H1 (cell line): Measurements from ENCODE around the gene GRID2. TPM values are rescaled to one million over a fixed set of nuclear protein-coding genes. Genes with fewer than 3 reads are reported as not detected.

Source experiments
- CTCF ChIA-PET: fragments of 300-600 bp; sonication (Branson Sonifier 250); formaldehyde crosslinking; loops from one replicate; lab custom pipeline; 2021; ENCODE audit not compliant: partially characterized antibody; lab: Charles Lee
- POLR2A ChIA-PET: fragments of 300-600 bp; sonication (Branson Sonifier 250); formaldehyde crosslinking; loops from one replicate; lab custom pipeline; 2021; ENCODE audit warnings: inconsistent platforms; ENCODE audit not compliant: partially characterized antibody; lab: Charles Lee
- DNase-seq, 2 experiments: peaks; one replicate each; pipeline versions ENCODE4 v3.0.0 to v3.0.0-alpha.2; 2010 to 2022; ENCODE audit warnings: low spot score in 2 of 2, low read depth in 1 of 2, mixed read lengths in 1 of 2
- FAIRE-seq: peaks from 2 replicates; lab custom pipeline; 2011; peaks lifted over from hg19 to GRCh38; lab: Jason Lieb, UNC
- H2AFZ ChIP-seq: 2 replicates; pipeline ENCODE4 v1.8.1; 2012; ENCODE audit warnings: low read length, inconsistent platforms
- H2AK5ac ChIP-seq: 2 replicates; pipeline ENCODE4 v1.6.1; 2013; ENCODE audit warnings: low read depth, low read length
- H2BK120ac ChIP-seq: replicated peaks from 2 replicates; pipeline ENCODE3; 2013; ENCODE audit warnings: low read depth, low read length, inconsistent platforms
- H2BK12ac ChIP-seq: 2 replicates; pipeline ENCODE4 v1.6.1; 2013; ENCODE audit warnings: low read depth, low read length
- H2BK15ac ChIP-seq: 2 replicates; pipeline ENCODE4 v1.6.1; 2013; ENCODE audit warnings: low read length
- H2BK20ac ChIP-seq: 2 replicates; pipeline ENCODE4 v1.6.1; 2013; ENCODE audit warnings: low read length
- H2BK5ac ChIP-seq: 2 replicates; pipeline ENCODE4 v1.6.1; 2013; ENCODE audit warnings: low read depth, low read length
- H3K14ac ChIP-seq: 2 replicates; pipeline ENCODE4 v1.6.1; 2013; ENCODE audit warnings: inconsistent platforms; ENCODE audit not compliant: insufficient read length
- H3K18ac ChIP-seq: 2 replicates; pipeline ENCODE4 v1.6.1; 2013; ENCODE audit warnings: low read length; ENCODE audit errors: extremely low read depth
- H3K23ac ChIP-seq: 2 replicates; pipeline ENCODE4 v1.6.1; 2013; ENCODE audit warnings: inconsistent platforms; ENCODE audit not compliant: insufficient read length
- H3K23me2 ChIP-seq: 2 replicates; pipeline ENCODE4 v1.6.1; 2013; ENCODE audit warnings: low read depth, low read length
- H3K27ac ChIP-seq: 2 replicates; pipeline ENCODE4 v1.6.1; 2011; ENCODE audit warnings: low read depth, low read length, inconsistent platforms
- H3K27me3 ChIP-seq, 4 experiments: replicated peaks in 1 of 4; 1 replicate in 1 of 4; 2 replicates in 3 of 4; pipeline versions ENCODE4 v1.6.1 to v1.8.1; 2011 to 2013; ENCODE audit warnings: low read length in 3 of 4, mild to moderate bottlenecking in 3 of 4, inconsistent platforms in 2 of 4, mixed read lengths in 2 of 4, moderate library complexity in 1 of 4; ENCODE audit not compliant: control insufficient read depth in 3 of 4, insufficient read depth in 3 of 4; ENCODE audit errors: extremely low read depth in 1 of 4
- H3K36me3 ChIP-seq, 4 experiments: 2 replicates each; pipeline versions ENCODE4 v1.6.1 to v1.8.1; 2011 to 2013; ENCODE audit warnings: mild to moderate bottlenecking in 4 of 4, low read length in 3 of 4, moderate library complexity in 2 of 4, control low read depth in 1 of 4, inconsistent platforms in 1 of 4; ENCODE audit not compliant: insufficient read depth in 4 of 4, control insufficient read depth in 2 of 4
- H3K4ac ChIP-seq: replicated peaks from 2 replicates; pipeline ENCODE3; 2013; ENCODE audit warnings: low read length, low read depth, mixed read lengths, inconsistent platforms; ENCODE audit not compliant: insufficient read length
- H3K4me1 ChIP-seq, 4 experiments: replicated peaks in 1 of 4; 1 replicate in 1 of 4; 2 replicates in 3 of 4; pipeline versions ENCODE4 v1.6.1 to v1.8.1; 2011 to 2013; ENCODE audit warnings: low read length in 3 of 4, inconsistent platforms in 2 of 4, mixed read lengths in 1 of 4; ENCODE audit not compliant: insufficient read depth in 4 of 4, control insufficient read depth in 3 of 4
- H3K4me2 ChIP-seq, 2 experiments: 2 replicates each; pipeline versions ENCODE4 v1.6.1 to v1.8.1; 2011 to 2013; ENCODE audit warnings: low read depth in 2 of 2, low read length in 2 of 2, control low read depth in 1 of 2, inconsistent platforms in 1 of 2, mild to moderate bottlenecking in 1 of 2; ENCODE audit not compliant: insufficient read depth in 1 of 2
- H3K4me3 ChIP-seq, 4 experiments: fragments of 200-600, 300-600 bp in 1 of 4; sonication (generic), shearing (Covaris generic), sonication (Bioruptor Twin) in 1 of 4; 2 replicates each; pipeline versions ENCODE4 v1.5.1 to v1.8.1; 2011 to 2016; ENCODE audit warnings: low read length in 4 of 4, low read depth in 3 of 4, control low read depth in 2 of 4, inconsistent platforms in 2 of 4, mild to moderate bottlenecking in 2 of 4, mixed read lengths in 1 of 4, moderate library complexity in 1 of 4; ENCODE audit not compliant: insufficient read depth in 2 of 4; ENCODE audit errors: extremely low read depth in 1 of 4
- H3K56ac ChIP-seq: replicated peaks from 2 replicates; pipeline ENCODE3; 2013; ENCODE audit warnings: low read depth, mild to moderate bottlenecking, mixed read lengths, low read length, inconsistent platforms; ENCODE audit not compliant: insufficient read length
- H3K79me1 ChIP-seq: 2 replicates; pipeline ENCODE4 v1.6.1; 2013; ENCODE audit warnings: low read depth, low read length, control low read depth
- H3K79me2 ChIP-seq, 2 experiments: 2 replicates each; pipeline versions ENCODE4 v1.6.1 to v1.8.1; 2012 to 2013; ENCODE audit warnings: low read length in 2 of 2, mild to moderate bottlenecking in 2 of 2, inconsistent platforms in 1 of 2; ENCODE audit not compliant: insufficient read depth in 2 of 2, control insufficient read depth in 1 of 2
- H3K9ac ChIP-seq, 4 experiments: replicated peaks in 1 of 4; 1 replicate in 1 of 4; 2 replicates in 3 of 4; pipeline versions ENCODE4 v1.6.1 to v1.8.1; 2011 to 2013; ENCODE audit warnings: low read depth in 3 of 4, low read length in 3 of 4, control low read depth in 2 of 4, mild to moderate bottlenecking in 2 of 4, moderate library complexity in 2 of 4, inconsistent platforms in 1 of 4; ENCODE audit errors: extremely low read depth in 1 of 4
- H3K9me3 ChIP-seq, 2 experiments: 2 replicates each; pipeline versions ENCODE4 v1.6.1 to v1.8.1; 2012 to 2013; ENCODE audit warnings: mild to moderate bottlenecking in 2 of 2, moderate library complexity in 2 of 2, control low read depth in 1 of 2, inconsistent platforms in 1 of 2, low read depth in 1 of 2, low read length in 1 of 2, mixed read lengths in 1 of 2; ENCODE audit not compliant: insufficient read depth in 2 of 2
- H4K20me1 ChIP-seq, 2 experiments: replicated peaks in 1 of 2; 2 replicates each; pipeline versions ENCODE3 to v1.8.1; 2011 to 2013; ENCODE audit warnings: inconsistent platforms in 2 of 2, low read length in 2 of 2, mild to moderate bottlenecking in 1 of 2; ENCODE audit not compliant: insufficient read depth in 2 of 2, control insufficient read depth in 1 of 2
- H4K5ac ChIP-seq: 2 replicates; pipeline ENCODE4 v1.6.1; 2013; ENCODE audit warnings: low read length, low read depth, mixed read lengths, inconsistent platforms; ENCODE audit not compliant: insufficient read length
- H4K8ac ChIP-seq: 2 replicates; pipeline ENCODE4 v1.8.0; 2013; ENCODE audit warnings: mild to moderate bottlenecking, moderate library complexity, low read length, inconsistent platforms; ENCODE audit not compliant: insufficient read depth; ENCODE audit errors: extremely low read depth
- H4K91ac ChIP-seq: replicated peaks from 2 replicates; pipeline ENCODE3; 2013; ENCODE audit warnings: low read length, mixed read lengths, inconsistent platforms; ENCODE audit not compliant: insufficient read length
- EZH2 ChIP-seq: fragments of 200-600 bp; sonication (generic); IDR thresholded peaks from 2 replicates; pipeline ENCODE4 v1.7.1; 2012; ENCODE audit warnings: low read depth, mild to moderate bottlenecking, moderate library complexity, low read length, inconsistent platforms; ENCODE audit not compliant: severe bottlenecking
- GTF2F1 ChIP-seq: IDR thresholded peaks from 2 replicates; pipeline ENCODE4 v1.6.1; 2012; ENCODE audit warnings: low read depth, low read length, improper control_type of control experiment, borderline replicate concordance
- KDM1A ChIP-seq: fragments of 200-600, 300-600 bp; sonication (generic); IDR thresholded peaks from 2 replicates; pipeline ENCODE4 v1.7.1; 2016; ENCODE audit warnings: mild to moderate bottlenecking, low read length, borderline replicate concordance
- KDM4A ChIP-seq: IDR thresholded peaks from one replicate; pipeline ENCODE4 v1.7.1; 2012; ENCODE audit warnings: low read depth, mild to moderate bottlenecking, moderate library complexity, low read length, inconsistent platforms; ENCODE audit not compliant: severe bottlenecking
- PHF8 ChIP-seq: fragments of 200-600 bp; sonication (generic); conservative IDR thresholded peaks from 2 replicates; pipeline ENCODE4 v1.7.1; 2012; ENCODE audit warnings: low read depth, mild to moderate bottlenecking, inconsistent platforms, low read length, moderate library complexity
- RFX5 ChIP-seq: IDR thresholded peaks from 2 replicates; pipeline ENCODE4 v1.6.1; 2011; ENCODE audit warnings: low read depth, low read length, improper control_type of control experiment, borderline replicate concordance
- SUZ12 ChIP-seq: fragments of 200-600 bp; sonication (generic); IDR thresholded peaks from 2 replicates; pipeline ENCODE4 v1.6.1; 2012; ENCODE audit warnings: mild to moderate bottlenecking, inconsistent platforms, low read length, moderate library complexity, mixed read lengths
- TEAD4 ChIP-seq: IDR thresholded peaks from 2 replicates; pipeline ENCODE4 v1.6.1; 2012; ENCODE audit warnings: low read depth, low read length, inconsistent platforms, mixed read lengths
- YY1 ChIP-seq: IDR thresholded peaks from 2 replicates; pipeline ENCODE4 v1.6.1; 2011; ENCODE audit warnings: low read depth, mild to moderate bottlenecking, low read length
- WGBS, 2 experiments: shearing (Covaris generic) in 1 of 2; methylation state at CpG; one replicate each; pipeline versions ENCODE4 v1.1.6 to v1.1.7; 2013 to 2015; ENCODE audit warnings: low lambda C conversion rate in 2 of 2, mixed read lengths in 2 of 2, inconsistent platforms in 1 of 2, low coverage in 1 of 2, missing lambda C conversion rate in 1 of 2; ENCODE audit not compliant: insufficient replicate concordance in 2 of 2, insufficient coverage in 1 of 2, insufficient read length in 1 of 2; ENCODE audit errors: extremely low coverage in 1 of 2, missing lambda C conversion rate in 1 of 2; 5-methylcytosine and 5-hydroxymethylcytosine counted together
- polyA plus RNA-seq, 7 experiments: library from polyadenylated mRNA; depleted of rRNA in 3 of 7; stranded (reverse) in 5 of 7; unstranded in 2 of 7; fragments of >200 nt in 5 of 7; fragments of 200-250 nt in 2 of 7; gene quantifications; 1 replicate in 5 of 7; 2 replicates in 1 of 7; 4 replicates in 1 of 7; pipeline versions ENCODE4 v1.2.1 to v1.2.3, GENCODE V29; 2011 to 2013; ENCODE audit warnings: missing spikeins in 2 of 7, mixed read lengths in 2 of 7
- total RNA-seq: library from RNA; stranded (reverse); fragmentation: NEBNext Ultra II Directional; extraction: Animal tissue kit (Norgen Biotek cat#: 25700); gene quantifications from 2 replicates; pipeline ENCODE4 v1.2.1, GENCODE V29; 2021
- TF ChIP-seq, protein P1 (sequence below): IDR thresholded peaks from 2 replicates; pipeline ENCODE4 v1.6.1; 2011; ENCODE audit warnings: low read depth, mild to moderate bottlenecking, low read length; ENCODE audit not compliant: insufficient read depth

Gene GRID2
- total and polyA plus RNA-seq, 2 of the 8 experiments (the other 6 are each of a cell fraction or from before 2014, with no cell fraction given): 31.1 to 81.9 TPM

DNA sequence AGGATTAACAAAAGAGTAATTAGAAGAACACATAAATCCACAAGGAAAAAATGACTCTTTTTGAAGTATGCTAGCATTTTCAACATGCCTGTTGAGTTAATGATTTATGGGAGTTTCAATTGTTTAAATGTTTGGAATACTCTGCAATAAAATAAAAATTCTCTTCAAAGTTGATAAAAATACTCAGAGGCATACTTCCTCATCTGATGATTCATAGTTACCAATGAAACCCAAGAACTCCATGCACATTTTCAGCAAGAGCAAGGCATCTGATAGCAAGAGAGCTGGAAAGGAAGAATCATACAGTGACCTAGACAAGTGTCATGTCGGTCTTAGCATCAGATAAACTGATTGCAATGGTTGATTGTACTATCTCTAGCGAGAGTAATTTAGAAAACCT, 1081.1 kb downstream of the GRID2 start:
- H3K36me3 ChIP-seq: no peaks in the 10 kb centered on the region
- CTCF ChIA-PET: no interaction called here
- H3K18ac ChIP-seq: no peak overlapping the region
- WGBS, 2 experiments: 87% methylated on average over 2 of the region's 2 CpGs; no CpG with 5 or more reads in 1 of the 2 experiments
- H3K9me3 ChIP-seq: no peaks in the 10 kb centered on the region; a peak in 1 of 4 replicates
- no peak overlapping the region for H3K27ac ChIP-seq
- no peaks in the 10 kb centered on the region for H3K79me1 ChIP-seq
- H2BK5ac ChIP-seq: no peak overlapping the region
- H2BK15ac ChIP-seq: no peak overlapping the region
- H3K27me3 ChIP-seq: no peaks in the 10 kb centered on the region
- H3K14ac ChIP-seq: no peak overlapping the region
- TF ChIP-seq SUZ12 (no peak), GTF2F1 (no peak), KDM1A (no peak), EZH2 (no peak), KDM4A (no peak), PHF8 (no peak), TEAD4 (no peak), RFX5 (no peak), YY1 (no peak)
- TF ChIP-seq, protein P1, sequence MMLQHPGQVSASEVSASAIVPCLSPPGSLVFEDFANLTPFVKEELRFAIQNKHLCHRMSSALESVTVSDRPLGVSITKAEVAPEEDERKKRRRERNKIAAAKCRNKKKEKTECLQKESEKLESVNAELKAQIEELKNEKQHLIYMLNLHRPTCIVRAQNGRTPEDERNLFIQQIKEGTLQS: no peak
- DNase-seq (no peak), FAIRE-seq (no peak)
- H3K79me2 ChIP-seq: no peaks in the 10 kb centered on the region
- H3K23me2 ChIP-seq: no peaks in the 10 kb centered on the region
- H2AK5ac ChIP-seq: no peak overlapping the region
- H4K5ac ChIP-seq: no peak overlapping the region
- no peak overlapping the region for H3K9ac ChIP-seq
- H3K56ac ChIP-seq: no peak overlapping the region
- peaks cover 0 to 2% of the 10 kb centered on the region in 2 experiments for H4K20me1 ChIP-seq
- no peak overlapping the region for H2BK120ac ChIP-seq
- H3K23ac ChIP-seq: no peak overlapping the region
- H2BK12ac ChIP-seq: no peak overlapping the region
- no peak overlapping the region for H4K91ac ChIP-seq
- no peak overlapping the region for H4K8ac ChIP-seq
- POLR2A ChIA-PET: interaction anchor here (1.1 kb wide), 1 partner anchor 14 kb away, joined by 3 read pairs; no protein-coding TSS in a partner anchor
- H3K4me2 ChIP-seq: no peak overlapping the region
- H2BK20ac ChIP-seq: no peak overlapping the region
- no peak overlapping the region for H3K4ac ChIP-seq
- no peak overlapping the region for H2AFZ ChIP-seq
- 0 out of 7 replicates have a peak, but pooled peaks cover 0 to 2% (median 0%) of the 10 kb centered on the region in 4 experiments for H3K4me1 ChIP-seq
- no peak overlapping the region for H3K4me3 ChIP-seq
